Measurements from ENCODE around the gene LPP. TPM values are rescaled to one million over a fixed set of nuclear protein-coding genes. Genes with fewer than 3 reads are reported as not detected.

Gene LPP
- total and polyA plus RNA-seq, 2 of the 4 experiments (the other 2 are of a cell fraction) = 16.0 to 130 TPM

- no peak for DNase-seq
- Histone ChIP-seq H2AK9ac (replicated peaks; ENCODE audit: low read depth, low read length, poor library complexity) (no peak overlapping the region), H3K36me3 (ENCODE audit: control insufficient read depth, insufficient read depth, low read length) (peaks cover 13% of the 10 kb centered on the region), H2BK15ac (ENCODE audit: low read depth, low read length) (no peak overlapping the region), H3K14ac (replicated peaks; ENCODE audit: low read depth, low read length) (no peak overlapping the region), H3K18ac (ENCODE audit: low read depth, low read length) (no peak overlapping the region), H3K27ac (ENCODE audit: insufficient read depth, low read length) (no peak overlapping the region), H3K4me2 (ENCODE audit: low read depth, low read length) (no peak overlapping the region), H3K4me1 (ENCODE audit: control insufficient read depth, insufficient read depth, low read length) (peaks cover 15% of the 10 kb centered on the region), H2BK20ac (ENCODE audit: low read depth, low read length) (no peak overlapping the region), H3K4me3 (ENCODE audit: insufficient read depth, low read depth, low read length) (no peak overlapping the region), H2BK120ac (ENCODE audit: low read depth, low read length) (no peak overlapping the region), H3K23ac (ENCODE audit: low read depth, low read length) (no peak overlapping the region), H4K91ac (ENCODE audit: insufficient read depth, low read depth, low read length) (no peak overlapping the region), H3K9ac (ENCODE audit: low read depth, low read length) (no peak overlapping the region), H2AFZ (replicated peaks; ENCODE audit: low read length, poor library complexity) (no peak overlapping the region), H3K9me3 (ENCODE audit: control insufficient read depth, insufficient read depth, low read length) (no peaks in the 10 kb centered on the region), H3K27me3 (ENCODE audit: control insufficient read depth, insufficient read depth, low read length) (no peaks in the 10 kb centered on the region), H4K20me1 (ENCODE audit: insufficient read depth, low read length) (peaks cover 83% of the 10 kb centered on the region), H3K9me1 (ENCODE audit: insufficient read depth, low read length) (peaks cover 35% of the 10 kb centered on the region), H2BK5ac (ENCODE audit: low read depth, low read length, poor library complexity, severe bottlenecking) (no peak overlapping the region), H3K4ac (ENCODE audit: low read depth, low read length) (no peak overlapping the region), H3K56ac (ENCODE audit: extremely low read depth, insufficient read depth, low read length) (no peak overlapping the region), H4K5ac (ENCODE audit: low read depth, low read length) (no peak overlapping the region), H4K8ac (ENCODE audit: low read depth in 2 of 2, low read length in 2 of 2) (no peak overlapping the region), H3K79me1 (ENCODE audit: low read depth in 1 of 2, low read length in 2 of 2) (peaks cover 63 to 93% of the 10 kb centered on the region in 2 experiments), H2AK5ac (ENCODE audit: low read depth, low read length) (no peak overlapping the region)
- in situ Hi-C loops (cut with MboI; ENCODE audit: low sequenced_read_pairs) (no loop called here), intact Hi-C loops (cut with micrococcal nuclease) (no loop called here), dilution Hi-C loops (cut with HindIII; ENCODE audit: low sequenced_read_pairs, unreplicated experiment) (no loop called here)
- ATAC-seq (ENCODE audit: low read depth) = no peak
- TF ChIP-seq MAFK (IDR thresholded peaks at IDR 0.05; ENCODE audit: low read depth, low read length) (no peak), POLR2A (IDR thresholded peaks at IDR 0.05; ENCODE audit: low read depth, low read length) (no peak), USF2 (IDR thresholded peaks at IDR 0.05; ENCODE audit: low read depth, low read length) (no peak)
- ChIA-PET POLR2A (ENCODE audit: unreplicated experiment) (no interaction called here), CTCF (no interaction called here)
- BruUV-seq (replicated peaks) = no TSS peak
Measured at GRCh38 chr3:188188911-188189310, 35.0 kb downstream of the LPP start.
